ENCODE measurements around the gene PDGFD.

DNA sequence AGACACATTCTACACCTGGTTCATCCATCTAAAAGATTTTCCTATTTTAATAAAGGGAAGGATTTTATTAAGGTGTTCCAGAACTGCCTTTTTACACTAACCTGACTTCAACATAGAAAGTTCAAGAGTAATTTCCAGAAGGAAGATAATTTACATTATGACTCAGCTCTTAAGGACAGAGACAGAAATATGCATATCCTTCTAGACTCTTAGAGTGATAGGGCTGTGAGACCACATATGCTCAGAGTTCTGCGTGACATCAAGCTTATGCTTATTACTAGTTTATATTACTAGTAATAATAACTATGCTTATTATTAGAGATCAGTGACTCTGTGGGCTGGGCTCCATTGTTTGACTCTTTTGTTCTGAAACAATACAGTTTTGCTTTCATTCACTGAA lies 4.6 kb downstream of the PDGFD start:
- no peak for TF ChIP-seq CTCF (IDR thresholded peaks at IDR 0.05)
- TF ChIP-seq POLR2A (IDR thresholded peaks at IDR 0.05), result no peak
- no peak for TF ChIP-seq EP300 (IDR thresholded peaks at IDR 0.05)

Measured in tibial nerve (tissue), 4 donors.